GM21515 (cell line): Measurements from ENCODE around the gene TYW3.
"Not testable (repeated sequence)": the region's sequence is repeated elsewhere in the genome, so short reads cannot be mapped to it uniquely, and the experiment has no call there.

Source experiments
- ATAC-seq: cut with Tn5 transposase; IDR thresholded peaks from one replicate; pipeline ENCODE4 v1.9.1; 2021; ENCODE audit not compliant: unreplicated experiment

Gene TYW3

DNA sequence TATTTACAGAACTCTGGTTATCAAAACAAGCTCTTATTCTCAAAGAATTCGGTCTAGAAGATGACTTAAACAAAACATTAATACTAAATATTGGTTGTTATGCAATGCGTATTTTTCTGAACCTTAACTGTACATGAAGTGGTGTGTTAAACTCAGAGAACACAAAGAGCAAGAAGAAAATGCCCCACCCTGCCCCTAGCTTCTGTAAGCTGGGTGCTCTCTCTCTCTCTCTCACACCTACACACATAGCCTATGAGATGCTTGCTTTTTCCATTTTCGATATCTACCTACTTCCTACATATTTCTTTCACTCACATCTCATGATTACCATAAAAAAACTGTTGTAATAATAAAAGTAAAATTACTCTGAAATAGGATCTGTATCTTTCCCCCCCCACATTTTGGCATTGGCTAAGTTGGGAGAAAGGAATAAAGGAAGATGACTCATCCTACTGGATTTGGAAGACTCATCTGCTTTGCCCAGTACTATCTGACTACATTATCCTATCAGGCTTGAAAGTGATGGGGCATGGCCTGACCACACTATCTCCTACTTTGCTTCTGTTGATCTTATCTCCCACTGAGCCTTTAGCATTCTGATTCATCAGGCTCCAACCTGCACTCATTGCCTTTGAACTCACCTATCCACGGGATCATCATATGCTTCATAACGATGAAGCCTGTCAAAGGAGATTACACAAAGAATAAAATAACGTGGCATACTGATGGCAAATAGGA is 3.0 kb upstream of the TYW3 start:
- ATAC-seq = no peak

DNA sequence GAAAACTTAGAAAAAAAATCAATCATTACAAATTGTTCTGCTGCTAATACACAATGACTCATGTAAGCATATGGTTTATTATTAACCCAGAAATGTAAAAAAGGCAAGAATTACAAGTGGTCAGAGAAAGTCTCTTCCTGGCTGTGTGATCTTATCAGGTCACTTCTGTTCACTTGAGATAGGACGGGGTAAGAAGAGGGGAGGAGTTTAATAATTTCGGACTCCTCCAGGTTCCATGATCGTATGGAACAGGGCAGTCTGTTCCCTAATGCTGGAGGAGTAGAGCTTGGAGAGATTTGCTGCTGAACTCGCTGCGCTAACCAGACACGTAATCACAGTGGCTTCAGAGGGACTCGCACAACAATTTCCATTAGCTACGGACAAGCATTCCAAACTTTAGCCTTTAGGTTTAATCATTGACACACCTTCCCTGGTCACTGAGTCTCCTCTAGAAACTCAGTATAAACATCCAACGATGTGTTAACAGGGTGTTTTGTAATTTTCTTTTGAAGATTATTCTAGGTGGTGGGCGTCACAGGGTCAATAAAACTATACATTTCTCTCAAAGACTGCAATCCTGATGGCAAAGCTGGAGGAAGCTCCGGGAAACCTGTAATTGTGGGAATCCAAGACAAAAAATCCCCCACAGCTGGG is 1.4 kb upstream of the TYW3 start:
- no peak for ATAC-seq

DNA sequence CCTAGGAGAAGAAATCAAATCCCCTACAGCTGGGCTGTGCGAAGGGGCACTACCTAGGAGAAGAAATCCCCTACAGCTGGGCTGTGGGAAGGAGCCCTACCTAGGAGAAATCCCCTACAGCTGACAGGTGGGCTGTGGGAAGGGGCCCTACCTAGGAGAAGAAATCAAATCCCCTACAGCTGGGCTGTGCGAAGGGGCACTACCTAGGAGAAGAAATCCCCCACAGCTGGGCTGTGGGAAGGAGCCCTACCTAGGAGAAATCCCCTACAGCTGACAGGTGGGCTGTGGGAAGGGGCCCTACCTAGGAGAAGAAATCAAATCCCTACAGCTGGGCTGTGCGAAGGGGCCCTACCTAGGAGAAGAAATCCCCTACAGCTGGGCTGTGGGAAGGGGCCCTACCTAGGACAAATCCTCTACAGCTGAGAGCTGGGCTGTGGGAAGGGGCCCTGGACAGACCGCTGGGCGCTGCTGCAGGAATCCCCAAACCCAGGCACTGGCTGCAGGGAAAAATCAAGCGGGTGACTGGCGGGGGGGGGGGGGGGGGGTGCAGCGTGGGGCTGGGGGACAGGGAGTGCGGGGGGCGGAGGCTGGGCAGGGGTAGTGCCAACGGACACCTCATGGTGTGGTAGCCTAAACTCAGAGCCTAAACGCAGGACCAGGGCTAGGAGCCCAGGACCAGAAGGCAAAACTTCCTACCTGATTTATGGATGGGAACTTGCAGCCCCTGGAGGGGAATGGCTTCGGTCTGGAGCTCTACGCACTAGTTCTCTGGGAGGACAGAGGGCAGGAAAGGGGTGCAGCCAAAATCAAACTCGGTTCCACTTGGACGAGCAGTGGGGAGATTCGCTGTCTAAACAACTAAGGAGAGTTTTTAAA is 643 bp upstream of the TYW3 start:
- peak; percentile 17 for ATAC-seq

DNA sequence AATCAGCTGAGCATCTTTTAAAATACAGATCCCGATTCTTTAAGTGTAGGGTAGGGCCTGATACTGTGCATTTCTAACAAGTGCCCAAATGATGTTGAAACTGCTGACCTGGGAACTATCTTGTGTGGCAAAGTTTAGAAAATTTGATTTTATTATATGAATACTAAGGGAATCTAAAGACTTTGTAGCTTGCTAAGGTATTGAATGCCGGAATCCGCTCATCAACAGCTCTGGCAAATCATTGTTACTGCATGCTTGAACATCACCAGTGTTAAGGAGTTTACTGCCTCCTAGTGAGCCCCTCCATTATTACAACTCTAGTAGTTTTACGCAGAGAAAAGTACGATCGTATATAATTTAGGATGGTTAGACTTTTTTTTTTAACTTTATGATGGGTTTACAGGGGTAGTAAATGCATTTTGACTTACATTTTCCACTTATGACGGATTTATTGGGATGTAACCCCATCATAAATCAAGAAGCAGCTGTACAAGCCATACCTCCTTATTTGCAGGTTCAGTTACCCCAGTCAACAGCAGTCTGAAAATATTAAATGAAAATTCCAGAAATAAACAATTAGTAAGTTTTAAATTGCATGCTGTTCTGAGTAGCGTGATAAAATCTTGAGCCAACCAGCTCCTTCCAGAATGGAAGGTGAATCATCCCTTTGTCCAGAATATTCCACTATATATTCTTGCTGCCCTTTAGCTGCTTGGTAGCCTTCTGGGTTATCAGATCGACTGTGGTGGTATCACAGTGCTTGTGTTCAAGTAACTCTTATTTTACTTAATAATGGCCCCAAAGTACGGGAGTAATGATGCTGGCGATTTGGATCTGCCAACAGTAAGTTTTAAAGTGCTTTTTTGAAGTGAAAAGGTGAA is 892 bp downstream of the TYW3 start:
- ATAC-seq = peak; percentile 71

DNA sequence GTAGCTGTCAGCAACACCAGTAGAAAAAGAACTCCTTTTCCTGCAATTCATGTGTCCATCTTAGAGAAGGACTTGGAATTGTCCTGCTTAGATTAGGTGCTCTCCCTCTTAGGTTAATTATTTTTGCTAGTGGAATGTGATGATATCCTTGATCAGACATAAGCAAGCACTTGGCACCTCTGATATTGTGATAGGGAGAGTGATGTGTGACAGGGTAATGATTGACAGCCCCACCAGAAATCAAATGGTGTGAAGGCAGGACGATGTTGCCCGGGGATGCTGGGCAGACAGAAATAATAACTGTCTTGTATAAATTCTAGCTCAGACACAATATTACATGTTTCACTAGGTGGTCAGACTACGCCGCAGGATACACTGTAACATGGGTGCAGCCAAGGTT is 4.4 kb downstream of the TYW3 start:
- ATAC-seq = no peak

DNA sequence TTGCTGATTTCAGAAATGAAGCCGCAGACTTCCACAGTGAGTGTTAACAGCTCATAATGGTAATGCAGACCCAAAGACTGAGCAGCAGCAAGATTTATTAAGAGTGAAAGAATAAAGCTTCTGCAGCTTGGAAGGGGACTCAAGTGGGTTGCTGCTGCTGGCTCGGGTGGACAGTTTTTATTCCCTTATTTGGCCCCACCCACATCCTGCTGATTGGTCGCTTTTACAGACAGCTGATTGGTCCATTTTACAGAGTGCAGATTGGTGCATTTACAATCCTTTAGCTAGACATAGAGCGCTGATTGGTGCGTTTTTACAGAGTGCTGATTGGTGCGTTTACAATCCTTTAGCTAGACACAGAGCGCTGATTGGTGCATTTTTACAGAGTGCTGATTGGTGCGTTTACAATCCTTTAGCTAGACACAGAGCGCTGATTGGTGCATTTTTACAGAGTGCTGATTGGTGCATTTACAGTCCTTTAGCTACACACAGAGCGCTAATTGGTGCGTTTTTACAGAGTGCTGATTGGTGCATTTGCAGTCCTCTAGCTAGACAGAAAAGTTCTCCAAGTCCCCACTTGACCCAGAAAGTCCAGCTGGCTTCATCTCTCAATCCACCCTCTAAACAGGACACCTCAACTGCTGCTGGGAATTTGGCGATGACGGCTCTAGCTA is 7.5 kb downstream of the TYW3 start:
- ATAC-seq = not testable (repeated sequence)

DNA sequence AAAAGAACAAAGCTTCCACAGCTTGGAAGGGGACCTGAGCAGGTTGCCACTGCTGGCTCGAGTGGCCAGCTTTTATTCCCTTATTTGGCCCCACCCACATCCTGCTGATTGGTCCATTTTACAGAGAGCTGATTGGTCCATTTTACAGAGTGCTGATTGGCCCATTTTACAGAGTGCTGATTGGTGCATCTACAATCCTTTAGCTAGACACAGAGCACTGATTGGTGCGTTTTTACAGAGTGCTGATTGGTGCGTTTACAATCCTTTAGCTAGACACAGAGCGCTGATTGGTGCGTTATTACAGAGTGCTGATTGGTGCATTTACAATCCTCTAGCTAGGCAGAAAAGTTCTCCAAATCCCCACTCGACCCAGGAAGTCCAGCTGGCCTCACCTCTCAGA is 12.3 kb downstream of the TYW3 start:
- ATAC-seq = not testable (repeated sequence)

DNA sequence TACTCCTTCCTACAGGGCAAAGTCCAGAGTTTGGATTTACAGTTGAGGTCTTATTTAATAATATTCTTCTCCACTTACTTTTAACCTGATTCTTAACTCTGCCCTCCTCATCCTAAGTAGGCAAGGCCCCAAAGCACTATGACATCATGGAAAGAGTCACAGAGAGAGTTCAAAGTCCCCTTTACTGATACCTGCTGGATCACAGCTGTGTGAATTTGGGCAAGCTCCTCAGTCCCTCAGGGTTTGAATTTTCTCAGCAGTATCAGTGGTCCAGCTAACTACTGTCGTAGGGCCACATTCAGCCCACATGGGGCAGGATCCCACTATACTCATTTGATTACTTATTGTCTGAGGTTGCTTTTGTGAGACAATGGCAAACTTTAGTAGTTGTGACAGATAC is 16.0 kb downstream of the TYW3 start:
- ATAC-seq = no peak

DNA sequence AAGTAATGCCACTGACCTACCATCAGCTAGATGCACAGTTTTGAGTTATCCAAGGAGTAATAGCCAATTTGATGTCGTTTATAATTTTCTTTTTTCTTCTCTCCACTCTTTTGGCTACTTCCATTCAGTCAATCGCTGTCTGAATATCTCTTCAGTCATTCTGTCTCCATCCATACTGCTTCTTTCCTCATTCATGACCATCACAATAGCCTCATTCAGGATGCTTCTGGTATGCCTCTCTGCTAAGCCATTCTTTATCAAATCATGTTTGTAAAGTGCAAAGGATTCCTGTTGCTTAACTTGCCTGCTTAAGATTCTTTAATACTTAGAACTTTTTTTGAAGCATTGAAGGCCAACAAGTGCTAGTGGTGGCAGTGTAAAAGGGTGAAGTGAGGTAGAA is 20.2 kb downstream of the TYW3 start:
- ATAC-seq = no peak

DNA sequence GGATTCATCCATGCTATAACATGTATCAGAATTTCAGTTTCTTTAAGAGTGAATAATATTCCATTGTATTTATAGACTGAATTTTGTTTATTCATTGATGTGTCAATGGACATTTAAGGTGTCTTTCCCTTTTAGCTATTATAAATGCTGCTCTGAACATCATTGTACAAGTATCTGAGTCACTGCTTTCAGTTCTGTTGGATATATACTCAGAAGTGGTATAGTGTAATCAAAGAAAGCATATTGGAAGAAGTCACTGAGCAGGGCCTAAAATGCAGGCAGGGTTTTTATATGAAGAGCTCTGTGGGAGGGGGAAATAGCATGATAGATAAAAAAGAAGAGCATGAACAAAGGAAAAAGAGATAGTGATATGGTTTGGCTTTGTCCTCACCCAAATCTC is 22.5 kb downstream of the TYW3 start:
- ATAC-seq = no peak

DNA sequence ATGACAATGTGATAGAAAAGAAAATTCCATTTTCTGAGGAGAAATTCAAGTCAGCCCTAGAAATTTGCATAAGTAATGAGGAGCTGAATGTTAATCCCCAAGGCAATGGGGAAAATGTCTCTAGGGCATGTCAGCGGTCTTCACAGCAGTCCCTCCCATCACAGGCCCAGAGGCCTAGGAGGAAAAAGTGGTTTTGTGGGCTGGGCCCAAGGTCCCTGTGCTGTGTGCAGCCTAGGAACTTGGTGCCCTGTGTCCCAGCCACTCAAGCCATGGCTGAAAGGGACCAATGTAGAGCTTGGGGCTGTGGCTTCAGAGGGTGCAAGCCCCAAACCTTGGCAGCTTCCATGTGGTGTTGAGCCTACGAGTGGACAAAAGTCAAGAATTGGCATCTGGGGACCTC is 23.7 kb downstream of the TYW3 start:
- not testable (repeated sequence) for ATAC-seq

DNA sequence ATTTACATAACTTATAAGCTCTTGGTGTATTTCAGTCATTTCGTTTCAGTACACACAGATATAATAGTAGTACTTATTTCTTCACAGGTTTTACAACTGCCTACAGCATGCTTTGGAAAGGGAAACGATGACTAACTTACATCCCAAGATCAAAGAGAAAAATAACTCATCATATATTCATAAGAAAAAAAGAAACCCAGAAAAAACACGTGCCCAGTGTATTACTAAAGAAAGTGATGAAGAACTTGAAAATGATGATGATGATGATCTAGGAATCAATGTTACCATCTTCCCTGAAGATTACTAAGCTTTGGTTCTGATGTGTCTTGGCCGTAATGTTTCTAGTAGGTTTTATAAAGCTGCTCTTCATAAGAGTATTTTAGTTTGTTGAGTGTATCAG is 30.9 kb downstream of the TYW3 start:
- ATAC-seq = no peak

DNA sequence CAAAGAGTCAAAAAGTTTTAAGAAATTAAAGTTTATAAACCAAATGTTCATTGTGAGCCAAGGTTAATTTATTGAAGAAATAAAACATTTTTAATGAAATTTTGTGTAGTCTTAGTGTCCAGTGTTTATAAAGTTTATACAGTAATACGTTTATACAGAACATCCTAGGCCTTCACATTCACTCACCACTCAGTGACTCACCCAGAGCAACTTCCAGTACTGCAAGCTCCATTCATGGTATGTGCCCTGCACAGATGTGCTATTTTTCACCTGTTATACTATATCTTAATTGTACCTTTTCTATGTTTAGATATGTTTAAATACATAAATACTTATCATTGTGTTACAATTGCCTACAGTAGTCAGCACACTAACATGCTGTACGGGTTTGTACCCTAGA is 33.6 kb downstream of the TYW3 start:
- ATAC-seq = no peak

DNA sequence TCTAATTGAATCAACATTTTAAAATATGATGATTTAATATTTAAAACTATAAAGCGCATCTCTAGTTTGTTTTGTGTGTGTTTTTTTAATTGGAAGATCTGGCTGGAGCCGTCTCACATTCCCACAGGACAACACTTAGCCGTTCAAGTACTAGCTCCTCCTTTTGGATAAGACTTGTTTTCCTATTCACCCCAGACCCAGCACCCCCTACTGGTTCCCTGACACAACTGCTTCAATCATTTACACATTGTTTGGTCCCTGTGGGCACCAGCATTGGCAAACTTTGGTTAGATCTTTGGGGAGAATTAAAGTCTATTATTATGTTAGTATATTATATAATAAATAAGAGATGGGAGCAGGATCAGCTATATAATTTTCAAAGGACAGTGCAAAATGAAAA is 34.5 kb downstream of the TYW3 start:
- ATAC-seq = no peak

DNA sequence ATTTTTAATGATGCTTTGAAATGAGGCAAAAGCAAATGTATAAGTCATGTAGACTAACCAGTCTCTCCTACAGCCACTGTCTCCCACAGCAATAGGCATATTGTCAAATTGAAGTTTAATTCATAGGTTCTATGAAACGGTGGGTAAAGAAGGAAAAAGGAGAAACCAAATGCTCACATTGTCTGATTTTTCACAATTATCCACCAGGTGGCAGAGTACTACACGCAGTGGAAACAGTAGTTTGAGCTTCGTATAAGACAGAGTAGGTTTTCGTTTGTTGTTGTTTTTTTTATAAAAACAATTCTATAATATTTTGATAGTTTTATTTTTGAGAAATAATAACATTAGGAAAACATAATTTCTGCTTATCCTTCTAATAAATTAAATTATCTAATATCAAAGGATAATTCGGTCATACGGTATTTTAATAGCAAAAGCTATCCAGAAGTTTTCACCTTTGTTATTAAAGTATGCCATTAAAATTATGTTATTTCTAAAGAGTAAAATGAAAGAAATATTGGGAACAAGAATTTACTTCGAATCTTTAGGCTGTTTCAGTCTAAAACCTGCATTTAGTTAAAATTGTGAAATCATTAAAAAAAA is 39.1 kb downstream of the TYW3 start:
- ATAC-seq = peak; percentile 74

DNA sequence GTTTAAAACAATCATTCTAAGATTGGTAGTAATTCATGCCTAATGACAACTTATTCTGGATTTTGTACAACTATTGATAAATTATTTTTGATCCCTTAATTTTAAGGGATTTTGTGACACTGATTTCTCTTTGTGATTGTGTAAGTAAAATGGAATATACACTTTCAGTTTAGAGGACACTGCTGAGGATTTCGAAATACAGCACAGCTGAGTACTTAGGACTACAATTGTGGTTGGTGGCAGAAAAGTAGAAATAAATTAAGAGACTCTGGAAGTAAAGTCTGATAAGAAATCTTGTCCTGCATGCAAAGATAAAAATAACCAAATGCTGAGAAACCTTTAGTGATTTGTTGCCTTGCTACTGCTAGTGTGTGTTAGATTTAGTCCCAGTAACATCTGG is 40.0 kb downstream of the TYW3 start:
- no peak for ATAC-seq

DNA sequence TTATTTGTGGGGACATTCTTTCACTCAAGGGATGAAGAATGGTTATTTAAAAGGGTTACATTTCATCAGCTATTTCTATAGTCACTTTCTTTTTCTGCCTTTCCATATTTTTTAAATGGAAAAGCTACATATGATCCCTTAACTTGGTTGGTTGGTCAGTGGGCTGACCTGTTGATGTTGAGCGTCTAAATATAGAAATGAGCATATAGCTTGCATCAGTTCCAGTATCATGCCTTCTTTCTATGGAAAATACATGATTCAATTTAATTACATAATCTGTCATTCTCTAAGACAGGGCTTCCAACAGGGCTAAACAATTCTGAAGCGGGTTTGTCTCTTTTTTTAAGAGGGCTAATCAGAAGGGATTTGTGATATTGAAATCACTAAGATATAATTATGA is 40.6 kb downstream of the TYW3 start:
- ATAC-seq = no peak

DNA sequence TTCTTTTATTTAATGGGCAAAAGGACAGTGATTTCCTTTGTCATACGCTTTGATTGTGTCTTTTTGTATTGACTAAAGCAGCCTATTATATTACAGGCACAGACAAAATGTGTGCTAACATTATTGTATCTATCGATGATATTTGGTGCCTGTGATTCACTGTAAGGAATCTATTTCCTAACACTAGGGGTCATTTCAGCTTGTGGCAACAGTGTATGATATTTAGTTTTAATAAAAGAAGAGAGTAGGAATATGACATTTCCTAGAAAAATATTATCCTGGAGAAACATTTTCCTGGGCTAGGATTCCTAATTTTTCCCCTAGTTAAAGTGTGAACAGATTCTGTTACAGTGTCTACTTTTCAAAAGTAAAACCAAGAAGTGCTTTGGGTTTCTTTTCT is 42.8 kb downstream of the TYW3 start:
- ATAC-seq = no peak

DNA sequence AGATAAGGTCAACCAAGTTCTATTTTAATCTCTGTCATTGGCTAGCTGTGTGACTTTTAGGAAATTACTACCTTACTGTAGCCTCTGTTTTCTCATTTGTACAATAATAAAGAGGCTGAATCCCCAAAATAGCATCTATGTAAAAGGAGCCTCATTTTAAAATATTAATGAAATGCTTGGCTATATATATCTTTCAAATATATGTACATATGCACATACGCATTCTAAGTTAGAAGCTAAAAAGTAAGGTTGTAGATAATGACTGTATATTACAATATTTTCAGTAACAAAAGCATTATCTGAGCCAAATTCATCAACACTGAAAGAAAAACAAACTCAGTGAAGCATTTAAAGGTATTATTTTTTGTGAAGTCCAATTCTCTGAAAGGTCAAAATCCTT is 44.6 kb downstream of the TYW3 start:
- ATAC-seq = no peak

DNA sequence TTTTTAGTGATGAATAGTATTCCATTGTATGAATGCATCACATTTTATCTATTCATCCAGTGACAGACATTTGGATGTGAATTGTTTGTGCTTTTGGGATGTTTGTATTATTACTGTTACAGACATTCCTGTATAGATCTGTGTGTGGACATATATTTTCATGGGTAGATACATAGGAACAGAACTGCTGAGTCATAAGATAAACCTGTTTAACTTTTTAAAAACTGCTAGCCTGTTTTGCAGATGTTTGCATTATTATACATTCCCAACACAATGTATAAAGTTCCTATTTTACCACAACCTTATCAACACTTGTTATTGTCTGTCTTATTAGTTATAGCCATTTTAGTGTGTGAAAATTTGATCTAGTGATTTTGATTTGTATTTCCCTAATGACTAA is 46.8 kb downstream of the TYW3 start:
- ATAC-seq = no peak
